ENCODE results near the gene RUSF1. TPM values are rescaled to one million over a fixed set of nuclear protein-coding genes. Genes with fewer than 3 reads are reported as not detected.

RUSF1 gene
- total and polyA plus RNA-seq, 9 of the 15 experiments (the other 6 are each of a cell fraction or from before 2014, with no cell fraction given) = 0.80 to 52.8 (median 27.6) TPM

GRCh38 chr16:31483081-31483480, 25.1 kb downstream of the RUSF1 start, which contains the start of gene SLC5A2:
SLC5A2 (plus strand) TSS chr16:31483123; CDS start chr16:31483137, 14 bp downstream.
- H3K4me1 ChIP-seq (replicated peaks in 1 of 2; ENCODE audit: control insufficient read depth in 2 of 2, insufficient read depth in 2 of 2, low read length in 2 of 2) = peaks cover 24 to 33% of the 10 kb centered on the region in 2 experiments
- FAIRE-seq (no peak), ATAC-seq (no peak)

More at GRCh38 chr16:31483081-31483480, 25.1 kb downstream of the RUSF1 start, which contains the start of gene SLC5A2:
- no TSS peak for BruUV-seq (replicated peaks)
- 55% methylated on average over 1 of the region's 4 CpGs for WGBS (ENCODE audit: insufficient coverage, low coverage, missing lambda C conversion rate)
- H4K20me1 ChIP-seq (replicated peaks; ENCODE audit: control insufficient read depth, insufficient read depth, low read length) = no peaks in the 10 kb centered on the region
- H3K27me3 ChIP-seq (ENCODE audit: control insufficient read depth in 2 of 2, insufficient read depth in 2 of 2, low read length in 2 of 2) = no peaks in the 10 kb centered on the region
- ChIA-PET CTCF (ENCODE audit: low intra/inter-chr PET ratio) (no interaction called here), POLR2A (no interaction called here)
- no peak within 1 kb of the TSS for H3K9ac ChIP-seq (ENCODE audit: insufficient read depth in 1 of 2, low read depth in 2 of 2, low read length in 2 of 2)
- no peaks in the 10 kb centered on the region for H3K79me2 ChIP-seq (ENCODE audit: control insufficient read depth, insufficient read depth, low read length)
- intact Hi-C loops (cut with micrococcal nuclease) = no loop called here
- no peaks in the 10 kb centered on the region for H3K9me3 ChIP-seq (replicated peaks; ENCODE audit: control insufficient read depth, insufficient read depth, low read depth, low read length)
- no peak within 1 kb of the TSS for H3K4me2 ChIP-seq (ENCODE audit: insufficient read depth, low read length)
- H3K9me1 ChIP-seq (ENCODE audit: control insufficient read depth, insufficient read depth, low read length) = no peaks in the 10 kb centered on the region
- H3K4me3 ChIP-seq = no peak within 1 kb of the TSS
- DNase-seq (ENCODE audit: extremely low read depth in 1 of 4, low spot score in 3 of 4) = no peak
- H2AFZ ChIP-seq (ENCODE audit: low read depth, low read length) = no peak within 1 kb of the TSS
- TF ChIP-seq ZKSCAN8 (CRISPR knock-in tag; IDR thresholded peaks at IDR 0.05) (no peak), ZNF121 (CRISPR knock-in tag; conservative IDR thresholded peaks at IDR 0.05) (no peak), ZNF79 (CRISPR knock-in tag; IDR thresholded peaks at IDR 0.05; ENCODE audit: low read depth) (no peak), HNRNPLL (IDR thresholded peaks at IDR 0.05; ENCODE audit: low read depth, low read length, poor library complexity, severe bottlenecking) (no peak), GTF2E2 (tag; IDR thresholded peaks at IDR 0.05) (no peak), ARID1B (IDR thresholded peaks at IDR 0.05) (no peak), SNIP1 (IDR thresholded peaks at IDR 0.05; ENCODE audit: low read depth) (no peak), RBBP5 (IDR thresholded peaks at IDR 0.05; ENCODE audit: borderline replicate concordance, insufficient read depth, low read length, poor library complexity, severe bottlenecking) (no peak), TCF15 (CRISPR knock-in tag; IDR thresholded peaks at IDR 0.05) (no peak), KHSRP (IDR thresholded peaks at IDR 0.05) (no peak), ZNF584 (CRISPR knock-in tag; IDR thresholded peaks at IDR 0.05; ENCODE audit: low read depth) (no peak), CBX5 (IDR thresholded peaks at IDR 0.05; ENCODE audit: borderline replicate concordance, low read depth) (no peak), TCF3 (CRISPR knock-in tag; IDR thresholded peaks at IDR 0.05) (no peak), ZBTB26 (CRISPR knock-in tag; IDR thresholded peaks at IDR 0.05) (no peak), MECOM (CRISPR knock-in tag; IDR thresholded peaks at IDR 0.05) (no peak), SETDB1 (IDR thresholded peaks at IDR 0.05; ENCODE audit: low read length) (no peak)
- no peaks in the 10 kb centered on the region for H3K36me3 ChIP-seq (ENCODE audit: control insufficient read depth, insufficient read depth, low read length)
- in situ Hi-C loops (cut with MboI) = no loop called here
- H3K27ac ChIP-seq (ENCODE audit: extremely low read depth, low read depth, low read length) = no peak within 1 kb of the TSS

Data from K562 (cell line).